Measurements from ENCODE around the gene ATXN1. TPM values are rescaled to one million over a fixed set of nuclear protein-coding genes. Genes with fewer than 3 reads are reported as not detected.
"Not testable (repeated sequence)": the region's sequence is repeated elsewhere in the genome, so short reads cannot be mapped to it uniquely, and the experiment has no call there.

The ATXN1 gene
- total RNA-seq, 4 donors from 2014 or later: 48.7 to 166 (median 105) TPM

DNA sequence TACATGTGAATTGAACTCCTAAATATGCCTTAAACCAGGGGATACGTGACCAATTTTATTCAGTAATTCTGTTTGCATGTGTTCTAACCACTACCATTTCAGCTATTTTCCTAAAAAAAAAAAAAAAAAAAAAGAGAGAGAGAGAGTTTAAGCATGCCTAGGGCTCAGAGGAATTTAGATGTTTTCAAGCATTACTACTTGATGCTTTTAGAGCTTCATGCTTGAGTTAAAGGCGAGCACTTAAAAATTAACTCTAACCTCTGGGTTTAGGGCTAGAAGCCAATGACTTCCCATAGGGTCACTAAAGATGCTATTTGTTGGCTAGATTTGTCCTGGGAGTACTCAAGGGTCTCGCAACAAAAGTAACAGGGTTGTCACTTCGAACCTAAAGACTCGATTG is 217.7 kb downstream of the ATXN1 start:
- Histone ChIP-seq H3K36me3 (no peaks in the 10 kb centered on the region), H3K27ac (no peak overlapping the region), H3K9me3 (no peaks in the 10 kb centered on the region), H3K4me3 (no peak overlapping the region), H3K4me1 (no peaks in the 10 kb centered on the region), H3K27me3 (no peaks in the 10 kb centered on the region)
- WGBS, 2 donors (ENCODE audit: low coverage in 1 of 2): 75 to 86% methylated on average over 5 of the region's 5 CpGs
- intact Hi-C loops (cut with DNase I; ENCODE audit: low total_unique reads) (no loop called here), in situ Hi-C loops (cut with MboI; ENCODE audit: low pct_ligation_motif_present in 1 of 4, low pct_unique_long_range_greater_than_20kb in 1 of 4, low sequenced_read_pairs in 3 of 4) (no loop called here)
- no peak for DNase-seq
- TF ChIP-seq EP300 (IDR thresholded peaks at IDR 0.05; ENCODE audit: low read depth): no peak
- TF ChIP-seq, protein P1, sequence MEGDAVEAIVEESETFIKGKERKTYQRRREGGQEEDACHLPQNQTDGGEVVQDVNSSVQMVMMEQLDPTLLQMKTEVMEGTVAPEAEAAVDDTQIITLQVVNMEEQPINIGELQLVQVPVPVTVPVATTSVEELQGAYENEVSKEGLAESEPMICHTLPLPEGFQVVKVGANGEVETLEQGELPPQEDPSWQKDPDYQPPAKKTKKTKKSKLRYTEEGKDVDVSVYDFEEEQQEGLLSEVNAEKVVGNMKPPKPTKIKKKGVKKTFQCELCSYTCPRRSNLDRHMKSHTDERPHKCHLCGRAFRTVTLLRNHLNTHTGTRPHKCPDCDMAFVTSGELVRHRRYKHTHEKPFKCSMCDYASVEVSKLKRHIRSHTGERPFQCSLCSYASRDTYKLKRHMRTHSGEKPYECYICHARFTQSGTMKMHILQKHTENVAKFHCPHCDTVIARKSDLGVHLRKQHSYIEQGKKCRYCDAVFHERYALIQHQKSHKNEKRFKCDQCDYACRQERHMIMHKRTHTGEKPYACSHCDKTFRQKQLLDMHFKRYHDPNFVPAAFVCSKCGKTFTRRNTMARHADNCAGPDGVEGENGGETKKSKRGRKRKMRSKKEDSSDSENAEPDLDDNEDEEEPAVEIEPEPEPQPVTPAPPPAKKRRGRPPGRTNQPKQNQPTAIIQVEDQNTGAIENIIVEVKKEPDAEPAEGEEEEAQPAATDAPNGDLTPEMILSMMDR (IDR thresholded peaks at IDR 0.05): no peak
- TF ChIP-seq POLR2A (IDR thresholded peaks at IDR 0.05): no peak
- no peak for TF ChIP-seq POLR2AphosphoS5 (IDR thresholded peaks at IDR 0.05)

DNA sequence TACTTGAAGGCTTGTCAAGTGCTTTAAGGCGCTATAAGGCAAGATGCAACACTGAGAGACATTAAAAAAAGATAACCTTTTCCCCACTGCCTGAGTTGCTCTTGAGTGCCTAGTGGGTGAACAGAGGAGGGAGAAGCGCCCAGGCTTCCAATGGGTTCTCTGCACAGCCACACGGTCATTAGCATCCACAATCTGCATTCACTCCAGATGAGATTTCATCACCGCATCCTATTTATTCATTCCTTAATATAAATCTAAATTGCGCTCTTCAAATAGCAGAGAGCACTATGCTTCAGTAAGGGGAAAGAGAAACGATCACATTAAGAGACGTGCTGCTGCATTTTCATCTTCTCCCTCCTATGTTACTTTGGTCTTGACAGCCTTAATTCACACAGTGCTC is 219.2 kb downstream of the ATXN1 start:
- TF ChIP-seq, protein P1 (IDR thresholded peaks at IDR 0.05): no peak
- TF ChIP-seq EP300 (IDR thresholded peaks at IDR 0.05; ENCODE audit: low read depth): no peak
- no peak for TF ChIP-seq POLR2A (IDR thresholded peaks at IDR 0.05)
- TF ChIP-seq POLR2AphosphoS5 (IDR thresholded peaks at IDR 0.05): no peak
- no peaks in the 10 kb centered on the region for H3K4me1 ChIP-seq
- WGBS, 2 donors (ENCODE audit: low coverage in 1 of 2): 90 to 93% methylated on average over 4 to 7 of the region's 7 CpGs
- no peaks in the 10 kb centered on the region for H3K36me3 ChIP-seq
- no peaks in the 10 kb centered on the region for H3K27me3 ChIP-seq
- H3K27ac ChIP-seq: peak overlapping the region in 2 of 4 donors; percentile 1 to 32
- in situ Hi-C loops (cut with MboI; ENCODE audit: low pct_ligation_motif_present in 1 of 4, low pct_unique_long_range_greater_than_20kb in 1 of 4, low sequenced_read_pairs in 3 of 4) (no loop called here), intact Hi-C loops (cut with DNase I; ENCODE audit: low total_unique reads) (no loop called here)
- no peaks in the 10 kb centered on the region for H3K9me3 ChIP-seq
- no peak overlapping the region for H3K4me3 ChIP-seq
- no peak for DNase-seq

DNA sequence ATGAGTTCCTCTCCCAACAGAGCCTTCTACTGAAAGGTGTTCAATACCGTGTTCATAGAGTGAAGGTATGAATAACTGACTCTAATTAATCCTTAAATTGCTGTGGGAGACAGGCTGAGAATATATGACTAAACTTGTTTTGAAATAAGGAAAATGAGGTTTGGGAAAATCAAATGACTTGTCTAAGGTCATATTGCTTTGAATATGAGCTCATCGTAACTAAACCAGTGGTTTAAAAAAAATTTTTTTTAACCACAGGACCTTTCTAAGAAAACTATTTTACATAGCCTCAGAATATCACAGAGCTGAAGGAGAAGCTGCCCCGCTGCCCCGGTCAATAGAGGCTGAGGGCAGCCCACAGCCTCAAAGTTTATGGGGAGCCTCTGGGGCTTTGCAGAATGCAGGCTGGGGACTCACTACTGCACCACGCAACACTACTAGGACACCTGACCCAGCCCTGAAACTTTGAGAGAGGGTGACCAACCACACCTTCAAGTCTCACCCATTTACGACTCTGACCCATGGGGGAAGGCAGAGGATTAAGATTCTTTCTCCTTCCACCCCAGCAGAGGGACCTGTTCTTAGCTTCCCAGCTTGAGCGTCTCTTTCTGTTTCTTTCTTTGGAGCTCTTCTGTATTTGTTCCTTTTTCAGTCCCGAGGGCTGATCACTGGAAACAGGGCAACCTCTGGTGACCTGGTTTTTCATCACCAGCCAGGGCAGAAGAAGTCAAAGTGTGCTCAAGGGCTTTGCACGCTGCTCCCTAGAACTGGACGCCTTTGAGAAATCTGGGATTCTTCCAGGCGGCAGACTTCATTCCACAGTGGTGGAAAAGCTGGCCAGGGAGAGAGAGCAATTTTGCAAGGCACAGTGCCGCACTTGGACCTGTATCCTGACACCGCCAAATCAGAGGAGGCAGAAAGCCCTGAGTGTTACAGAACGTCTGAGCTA is 220.2 kb downstream of the ATXN1 start:
- Histone ChIP-seq H3K9me3 (no peaks in the 10 kb centered on the region), H3K4me3 (no peak overlapping the region), H3K27me3 (no peaks in the 10 kb centered on the region), H3K27ac (peak overlapping the region; percentile 1 to 32 (median 18)), H3K4me1 (no peaks in the 10 kb centered on the region), H3K36me3 (no peaks in the 10 kb centered on the region)
- intact Hi-C loops (cut with DNase I; ENCODE audit: low total_unique reads): no loop called here
- peak; percentile 20 for DNase-seq
- in situ Hi-C loops (cut with MboI; ENCODE audit: low pct_ligation_motif_present in 1 of 4, low pct_unique_long_range_greater_than_20kb in 1 of 4, low sequenced_read_pairs in 3 of 4): no loop called here
- WGBS, 2 donors (ENCODE audit: low coverage in 1 of 2): 69 to 74% methylated on average over 5 to 14 of the region's 14 CpGs
- no peak for TF ChIP-seq EP300 (IDR thresholded peaks at IDR 0.05; ENCODE audit: low read depth)

DNA sequence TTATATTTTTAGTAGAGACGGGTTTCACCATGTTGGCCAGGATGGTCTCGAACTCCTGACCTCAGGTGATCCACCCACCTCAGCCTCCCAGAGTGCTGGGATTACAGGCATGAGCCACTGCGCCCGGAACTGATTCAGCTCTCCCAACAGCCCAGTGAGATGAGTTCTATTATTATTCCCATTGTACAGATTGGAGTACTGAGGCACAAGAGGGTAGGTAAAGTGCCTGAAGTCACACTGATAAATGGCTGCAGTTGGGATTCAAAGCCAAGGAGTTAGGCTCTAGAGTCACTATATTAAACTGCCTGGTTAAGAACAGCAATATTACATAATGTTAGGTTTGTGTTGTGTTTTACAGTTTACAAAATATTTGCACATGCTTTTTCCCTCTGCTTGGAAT is 220.9 kb downstream of the ATXN1 start:
- H3K36me3 ChIP-seq; H3K4me3 ChIP-seq; H3K27ac ChIP-seq; intact Hi-C loops (cut with DNase I; ENCODE audit: low total_unique reads); H3K9me3 ChIP-seq; H3K27me3 ChIP-seq; in situ Hi-C loops (cut with MboI; ENCODE audit: low pct_ligation_motif_present in 1 of 4, low pct_unique_long_range_greater_than_20kb in 1 of 4, low sequenced_read_pairs in 3 of 4); DNase-seq; H3K4me1 ChIP-seq: not testable (repeated sequence)
- 89% methylated on average over 4 of the region's 4 CpGs; no CpG with 5 or more reads in 1 of the 2 donors for WGBS, 2 donors (ENCODE audit: low coverage in 1 of 2)

DNA sequence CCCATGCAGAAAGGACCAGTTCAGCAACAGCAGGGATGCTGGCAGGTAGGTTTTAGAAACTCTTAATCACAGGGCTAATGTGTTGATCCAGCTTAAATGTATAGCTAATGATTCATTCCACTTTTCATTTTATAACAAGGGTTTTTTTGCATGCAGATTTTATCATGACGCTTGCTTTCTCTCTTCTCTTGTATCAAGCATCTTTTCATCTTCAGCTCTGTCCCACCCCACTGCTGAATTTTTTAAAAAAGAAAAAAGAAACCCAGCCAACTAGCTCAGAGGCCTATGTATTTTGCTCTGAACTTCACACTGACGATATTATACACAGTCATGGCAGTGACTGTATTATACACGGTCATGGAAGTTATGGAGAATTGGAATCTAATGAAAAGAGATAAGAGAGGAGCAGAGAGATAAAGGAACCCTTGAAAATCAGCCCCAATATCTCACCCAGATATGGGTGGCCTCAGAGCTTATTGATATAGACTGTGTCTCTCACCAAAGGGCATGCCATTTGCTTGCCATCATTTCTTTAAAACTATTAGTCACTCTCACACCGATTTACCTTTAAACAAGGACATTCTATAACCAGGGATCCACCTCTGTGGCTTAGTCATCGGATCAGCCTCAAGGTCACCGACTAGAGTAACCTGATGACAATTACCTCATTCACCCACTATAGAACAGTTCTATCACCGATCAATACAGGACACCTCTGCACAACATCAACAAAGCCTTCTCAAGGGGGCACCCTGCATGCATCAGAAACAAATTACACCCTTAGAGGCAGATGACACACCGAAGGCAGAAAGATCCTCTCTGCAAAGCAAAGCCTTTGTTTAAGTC is 222.0 kb downstream of the ATXN1 start:
- intact Hi-C loops (cut with DNase I; ENCODE audit: low total_unique reads): no loop called here
- H3K4me1 ChIP-seq: no peaks in the 10 kb centered on the region
- no peak overlapping the region for H3K4me3 ChIP-seq
- in situ Hi-C loops (cut with MboI; ENCODE audit: low pct_ligation_motif_present in 1 of 4, low pct_unique_long_range_greater_than_20kb in 1 of 4, low sequenced_read_pairs in 3 of 4): no loop called here
- H3K9me3 ChIP-seq: no peaks in the 10 kb centered on the region
- H3K27me3 ChIP-seq: no peaks in the 10 kb centered on the region
- H3K27ac ChIP-seq: no peak overlapping the region
- DNase-seq: no peak
- WGBS, 2 donors (ENCODE audit: low coverage in 1 of 2): 76 to 93% methylated on average over 7 to 8 of the region's 8 CpGs
- no peaks in the 10 kb centered on the region for H3K36me3 ChIP-seq
- TF ChIP-seq POLR2AphosphoS5 (IDR thresholded peaks at IDR 0.05): no peak
- TF ChIP-seq EP300 (IDR thresholded peaks at IDR 0.05; ENCODE audit: low read depth): no peak
- TF ChIP-seq POLR2A (IDR thresholded peaks at IDR 0.05): no peak
- TF ChIP-seq, protein P1 (IDR thresholded peaks at IDR 0.05): no peak

All from transverse colon (tissue), 4 donors.